T follicular helper cell (primary cell): ENCODE data around the gene BATF3.
A peak's percentile ranks its signal among the peaks of the same experiment; 100 is the strongest.

ENCODE experiments used
- DNase-seq: peaks from one replicate; pipeline ENCODE4 v3.0.0-alpha.2; 2020; ENCODE audit warnings: low read depth

Gene BATF3

DNA sequence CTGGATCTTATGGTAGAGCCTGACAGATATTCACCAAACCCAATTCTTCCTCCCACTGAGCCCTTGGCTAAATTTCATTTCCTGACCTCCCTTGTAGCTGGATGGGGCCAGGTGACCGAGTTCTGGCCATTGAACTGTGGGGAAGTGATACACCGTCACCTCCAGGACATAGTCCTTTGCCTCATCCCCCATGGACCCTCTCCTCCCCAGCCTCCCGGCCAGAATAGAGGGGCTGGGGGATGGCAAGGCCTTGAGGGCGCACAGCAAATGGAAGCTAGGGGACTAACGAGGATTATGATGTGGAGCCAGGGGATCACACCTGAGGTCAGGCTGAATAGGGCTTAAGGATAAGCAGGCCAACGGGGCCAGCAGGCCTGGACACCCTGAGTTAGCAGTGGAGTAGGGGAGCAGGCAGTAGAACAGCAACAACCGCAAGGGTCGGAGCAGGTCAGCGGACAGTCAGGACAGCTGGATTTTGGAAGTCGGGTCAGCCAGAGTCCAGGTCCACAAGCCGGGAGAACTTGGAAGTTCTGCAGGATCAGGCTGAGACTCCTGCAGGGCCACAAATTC is 15.0 kb downstream of the BATF3 start:
- no peak for DNase-seq

DNA sequence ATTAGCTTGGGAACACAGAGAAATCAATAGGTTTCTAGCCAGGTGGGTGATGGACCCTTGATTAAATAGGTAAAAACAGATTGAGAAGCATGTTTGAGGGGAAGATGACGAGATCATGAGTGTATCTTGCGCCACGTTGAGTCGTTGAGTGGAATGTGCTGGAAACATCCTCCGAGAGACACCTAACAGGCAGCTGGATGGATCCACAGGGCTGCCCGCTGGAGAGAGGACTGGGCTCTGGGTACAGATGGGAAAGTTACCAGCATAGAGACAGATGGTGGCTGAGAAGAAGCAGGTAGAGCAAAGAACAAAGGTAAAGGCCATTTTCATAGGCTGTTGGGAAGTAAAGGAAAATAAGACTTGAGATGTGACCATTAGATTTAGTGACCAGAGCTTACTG is 15.6 kb downstream of the BATF3 start:
- DNase-seq: no peak

DNA sequence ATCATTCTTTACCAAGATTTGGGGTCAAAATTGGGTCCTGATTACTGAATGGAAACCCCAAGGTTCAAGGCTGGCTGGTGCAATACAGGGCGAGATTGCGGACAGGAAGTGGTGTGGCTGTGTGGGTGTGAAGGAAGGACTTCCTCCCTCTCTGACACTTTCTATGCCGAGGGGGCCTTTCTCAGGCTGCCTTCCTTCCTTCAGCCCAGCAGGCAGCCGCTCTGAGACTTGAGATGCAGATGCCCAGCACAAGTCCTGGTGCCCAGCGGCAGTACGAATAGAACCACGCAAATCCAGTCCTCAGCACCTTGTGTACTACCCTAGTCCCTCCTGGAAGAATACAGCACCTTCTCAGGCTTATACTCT is 16.3 kb downstream of the BATF3 start:
- DNase-seq: no peak

DNA sequence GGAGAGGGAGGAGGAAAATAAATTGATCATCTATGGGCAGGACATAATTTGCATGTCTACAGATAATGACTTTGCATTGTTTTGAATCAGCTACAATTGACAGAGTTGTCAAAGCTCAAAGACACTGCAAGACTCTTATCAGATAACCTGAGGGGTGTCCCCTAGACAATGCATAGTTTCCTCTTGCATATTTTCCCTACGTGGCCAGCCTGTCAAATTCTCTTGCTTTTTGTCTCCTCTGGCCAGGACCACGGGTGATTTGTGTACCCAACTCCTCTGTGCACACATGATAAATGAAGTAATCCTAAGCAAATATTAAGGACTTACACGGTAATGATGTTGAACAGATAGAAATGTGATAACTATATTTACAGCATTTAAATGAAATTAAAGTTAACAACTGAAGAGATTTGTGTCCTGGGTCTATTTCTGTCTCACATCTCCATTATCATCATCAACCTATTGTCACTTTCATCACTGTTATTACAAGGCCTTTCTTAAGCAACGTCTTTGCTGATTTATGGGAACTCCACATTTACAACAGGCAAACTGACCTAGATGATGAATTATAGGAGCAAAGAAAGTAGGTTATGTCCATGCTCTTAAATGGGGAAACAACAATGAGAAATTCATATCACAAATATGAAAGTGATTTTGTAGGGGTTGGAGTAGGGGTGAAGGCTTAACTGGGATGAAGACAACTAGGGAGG is 18.8 kb downstream of the BATF3 start:
- no peak for DNase-seq

DNA sequence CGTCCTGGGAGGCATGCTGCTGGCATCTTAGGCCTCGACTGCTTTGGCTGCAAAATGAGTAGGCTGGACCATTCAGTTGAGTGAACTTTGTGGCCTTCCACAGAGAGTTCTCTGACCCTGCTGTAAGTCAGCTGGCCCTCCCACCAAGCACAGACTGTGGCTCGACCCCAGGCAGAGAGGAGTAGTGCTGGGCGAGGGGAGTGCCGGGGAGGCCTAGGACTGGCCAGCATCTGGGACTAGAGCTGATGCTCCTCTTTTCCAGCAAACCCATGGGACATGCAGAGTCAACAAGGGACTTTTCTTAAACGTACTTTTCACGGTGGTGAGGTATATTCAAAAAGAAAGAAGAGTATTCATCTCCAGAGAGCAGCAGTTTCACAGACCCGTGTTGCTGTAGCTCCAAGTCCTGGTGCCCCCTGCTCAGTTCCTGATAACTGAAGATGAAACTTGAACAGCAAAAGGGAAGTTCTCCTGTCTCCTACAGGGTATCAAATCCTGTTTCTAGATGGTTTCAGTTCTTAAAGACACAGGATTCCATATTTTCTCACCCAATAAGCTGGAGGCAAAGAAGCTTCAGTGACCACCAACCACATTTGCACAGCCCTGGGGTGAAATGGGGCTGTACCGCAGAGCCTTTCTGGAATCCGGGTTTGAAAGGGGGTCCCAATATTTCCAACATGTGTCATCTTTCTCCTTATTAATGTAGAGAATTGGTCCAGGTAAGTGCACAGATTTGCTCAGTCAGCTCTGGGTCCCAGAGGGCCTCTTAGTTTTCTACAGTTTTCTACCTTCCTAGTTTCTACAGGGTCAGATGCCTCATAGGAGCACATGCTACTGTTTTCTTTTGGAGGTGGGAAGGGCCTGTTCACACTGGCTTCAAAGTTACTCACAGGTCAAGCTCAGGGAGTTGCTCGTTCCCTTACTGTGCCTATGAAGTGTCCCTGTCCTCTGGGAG is 20.9 kb downstream of the BATF3 start:
- DNase-seq: no peak

DNA sequence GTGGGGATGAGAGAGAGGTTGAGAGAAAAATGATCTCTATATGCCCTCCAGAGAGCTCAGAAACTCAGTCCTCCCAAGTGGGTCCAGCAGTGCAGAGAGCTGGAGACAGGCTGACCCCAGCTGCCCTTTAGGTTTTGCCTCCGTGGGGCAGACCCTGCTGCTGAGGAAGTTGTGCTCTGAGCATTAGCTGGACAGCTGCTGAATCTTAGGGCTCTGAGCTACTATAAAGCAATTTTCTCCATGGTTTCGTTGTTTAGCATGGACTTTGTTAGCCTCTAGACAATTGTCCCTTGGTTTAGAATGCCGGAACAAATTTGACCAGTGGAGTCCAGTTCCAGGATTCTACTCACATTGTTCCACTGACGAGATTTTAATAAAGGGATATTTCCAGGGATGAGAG is 22.1 kb downstream of the BATF3 start:
- no peak for DNase-seq

DNA sequence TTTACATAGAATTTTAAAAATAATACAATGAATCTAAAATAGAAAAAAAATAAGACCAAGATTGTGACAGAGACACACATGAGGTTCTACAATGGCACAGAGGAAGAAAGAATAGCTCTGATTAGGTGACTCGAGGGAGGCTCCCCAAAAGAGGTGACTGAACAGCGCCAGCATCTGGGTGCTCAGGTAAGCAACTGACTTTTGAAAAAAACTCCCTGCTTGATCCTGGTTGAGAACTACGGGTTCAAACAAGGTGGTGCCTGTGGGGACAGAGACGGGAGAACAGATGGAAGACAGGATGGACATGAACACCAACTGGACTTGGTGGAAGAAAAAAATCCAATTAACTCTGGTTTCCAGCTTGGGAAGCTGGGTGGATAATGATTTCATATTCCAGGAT is 22.5 kb downstream of the BATF3 start:
- no peak for DNase-seq

DNA sequence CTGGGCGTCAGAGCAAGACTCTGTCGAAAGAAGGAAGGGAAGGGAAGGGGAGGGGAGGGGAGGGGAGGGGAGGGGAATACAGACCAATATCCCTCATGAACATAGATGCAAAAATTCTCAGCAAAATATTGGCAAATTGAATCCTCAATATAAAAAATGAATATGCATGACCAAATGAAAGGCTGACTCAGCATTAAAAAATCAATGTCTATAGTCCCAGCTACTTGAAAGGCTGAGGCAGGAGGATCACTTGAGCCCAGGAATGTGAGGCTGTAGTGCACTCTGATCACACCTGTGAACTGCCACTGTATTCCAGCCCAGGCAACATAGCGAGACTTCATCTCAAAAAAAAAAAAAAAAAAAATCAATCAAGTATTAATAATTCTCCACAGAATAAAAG is 24.0 kb downstream of the BATF3 start:
- no peak for DNase-seq

DNA sequence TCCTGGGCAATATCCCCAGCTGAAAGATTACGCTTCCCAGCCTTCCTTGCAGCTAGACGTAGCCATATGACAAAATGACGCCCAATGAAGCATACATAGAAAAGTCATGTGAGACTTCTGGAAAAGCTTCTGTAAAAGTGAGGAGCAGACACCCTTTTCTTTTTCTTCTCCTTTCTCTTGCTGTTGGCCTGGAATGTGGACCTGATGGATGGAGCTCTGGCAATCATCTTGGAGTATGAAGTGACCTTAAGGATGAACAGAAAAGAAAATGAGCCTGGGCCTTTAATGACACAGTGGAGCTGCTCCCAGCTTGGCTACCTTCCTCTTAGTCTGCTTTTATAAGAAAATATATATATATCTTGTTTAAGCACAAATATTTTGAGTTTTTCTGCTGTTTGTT is 24.8 kb downstream of the BATF3 start:
- DNase-seq: no peak

DNA sequence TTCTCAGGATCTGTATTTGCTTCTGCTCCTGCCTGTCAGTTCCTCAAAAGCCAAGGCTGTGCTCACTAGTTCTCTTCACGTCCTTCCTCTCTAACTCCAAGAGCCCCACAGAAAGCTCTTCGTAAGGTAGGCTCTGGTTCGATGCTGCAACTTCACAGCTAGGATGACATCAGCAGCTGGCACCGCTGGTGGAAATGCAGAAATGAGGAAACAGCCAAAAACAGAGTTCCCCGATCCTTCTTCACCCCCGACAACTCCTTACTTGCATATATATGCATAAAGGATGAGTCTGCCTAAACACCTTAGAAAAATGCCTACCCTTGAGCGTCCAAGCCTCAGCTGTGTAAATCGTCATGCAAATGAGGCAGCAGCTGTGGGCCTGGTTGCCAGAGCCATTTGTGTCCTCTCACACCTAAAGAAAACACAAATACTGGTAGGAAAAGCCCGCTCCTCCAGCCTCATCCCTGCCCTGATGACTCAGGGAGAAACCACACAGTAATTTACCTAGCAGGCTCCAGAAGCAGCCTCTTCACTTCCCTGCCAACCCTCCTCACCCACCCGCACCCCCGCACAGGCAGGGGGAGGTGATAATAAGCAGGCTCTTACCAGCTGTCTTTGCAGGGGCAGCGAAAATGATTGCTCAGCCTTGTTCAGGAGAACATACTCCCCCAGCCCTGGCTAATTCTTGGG is 28.2 kb downstream of the BATF3 start:
- no peak for DNase-seq

DNA sequence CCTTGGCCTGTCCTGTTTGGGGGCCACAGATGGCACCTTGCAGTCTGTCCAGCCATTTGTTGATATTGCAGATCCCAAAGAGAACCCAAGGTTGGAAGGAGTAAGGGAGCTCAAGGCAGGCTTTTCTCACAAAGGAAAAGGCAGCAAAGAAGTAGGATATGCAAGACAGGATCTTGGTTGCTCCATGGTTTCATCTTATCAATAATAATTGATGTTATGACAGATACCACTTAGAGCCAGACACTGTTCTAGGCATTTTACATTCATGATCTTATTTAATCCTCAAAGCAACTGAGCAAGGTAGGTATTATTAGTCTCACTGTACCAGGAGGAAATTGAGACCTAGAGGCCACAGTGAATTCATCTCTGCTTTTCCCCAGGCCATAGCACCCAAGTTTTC is 28.8 kb downstream of the BATF3 start:
- DNase-seq: no peak

DNA sequence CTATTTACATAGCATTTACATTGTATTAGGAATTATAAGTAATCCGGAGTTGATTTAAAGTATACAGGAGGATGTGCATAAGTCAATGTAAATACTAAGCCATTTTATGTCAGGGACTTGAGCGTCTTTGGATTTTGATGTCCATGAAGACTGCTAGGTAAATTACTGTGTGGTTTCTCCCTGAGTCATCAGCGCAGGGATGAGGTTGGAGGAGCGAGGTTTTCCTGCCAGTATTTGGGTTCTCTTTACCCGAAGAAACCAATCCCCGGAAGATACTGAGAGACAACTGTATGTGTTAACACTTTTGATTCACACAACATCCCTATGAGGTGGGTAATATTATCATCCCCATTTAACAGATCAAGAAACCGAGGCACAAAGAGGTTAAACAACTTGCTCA is 29.3 kb downstream of the BATF3 start:
- DNase-seq: no peak

DNA sequence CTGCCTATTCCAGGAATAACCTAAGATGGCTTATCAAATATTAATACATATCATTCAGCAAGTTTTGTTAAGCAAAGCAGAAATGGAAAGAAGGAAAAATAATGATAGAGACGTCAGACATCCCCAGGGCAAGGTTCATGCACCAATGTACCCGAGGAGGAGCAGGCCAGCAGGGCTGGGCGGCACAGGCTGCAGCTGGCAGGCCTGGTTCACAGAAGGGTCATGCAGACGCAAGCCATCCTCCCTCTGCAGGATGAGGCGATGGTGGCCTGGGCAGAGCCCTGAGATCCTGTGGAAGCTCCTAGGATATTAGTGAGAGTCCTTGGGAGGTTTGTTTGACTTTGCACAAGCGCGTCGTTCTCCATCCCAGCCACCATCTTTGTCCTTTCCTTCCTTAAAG is 30.0 kb downstream of the BATF3 start:
- DNase-seq: no peak

DNA sequence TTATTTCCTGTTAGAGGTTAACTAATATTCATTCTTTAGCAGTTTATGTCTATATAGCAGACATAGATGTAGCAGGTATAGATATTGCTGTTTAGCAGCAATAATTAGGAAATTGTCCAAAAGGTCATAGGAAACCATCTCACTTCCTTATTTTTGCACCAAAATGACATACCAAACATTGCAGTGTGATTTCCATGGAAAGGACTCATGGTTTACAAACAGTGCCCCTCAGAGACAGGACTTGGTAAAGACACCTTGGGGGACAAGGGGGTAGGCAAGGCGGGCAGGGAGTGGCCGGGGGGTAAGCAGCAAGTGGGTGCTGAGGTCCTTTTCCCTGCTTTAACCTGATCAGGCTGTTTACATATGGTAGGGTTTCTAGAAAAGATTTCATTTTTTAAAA is 30.5 kb downstream of the BATF3 start:
- no peak for DNase-seq

DNA sequence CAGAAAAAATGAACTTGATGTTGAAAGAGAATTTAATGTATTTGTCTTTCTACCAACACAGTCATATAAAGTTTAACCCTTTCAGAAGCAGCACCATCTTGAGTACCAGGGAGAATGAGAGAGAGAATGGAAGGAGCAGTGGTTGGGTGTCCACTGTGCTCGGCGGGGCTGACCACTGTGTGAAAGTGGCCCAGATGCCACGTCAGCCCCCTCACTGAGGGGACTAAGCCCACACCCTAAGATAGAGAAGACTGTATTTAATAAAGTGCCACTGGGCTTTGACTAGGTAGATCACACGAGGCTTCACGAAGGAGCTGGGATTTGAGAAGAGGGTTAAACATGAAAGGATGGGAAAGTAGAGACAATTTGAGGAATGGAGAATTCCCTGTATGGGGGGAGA is 31.2 kb downstream of the BATF3 start:
- no peak for DNase-seq

DNA sequence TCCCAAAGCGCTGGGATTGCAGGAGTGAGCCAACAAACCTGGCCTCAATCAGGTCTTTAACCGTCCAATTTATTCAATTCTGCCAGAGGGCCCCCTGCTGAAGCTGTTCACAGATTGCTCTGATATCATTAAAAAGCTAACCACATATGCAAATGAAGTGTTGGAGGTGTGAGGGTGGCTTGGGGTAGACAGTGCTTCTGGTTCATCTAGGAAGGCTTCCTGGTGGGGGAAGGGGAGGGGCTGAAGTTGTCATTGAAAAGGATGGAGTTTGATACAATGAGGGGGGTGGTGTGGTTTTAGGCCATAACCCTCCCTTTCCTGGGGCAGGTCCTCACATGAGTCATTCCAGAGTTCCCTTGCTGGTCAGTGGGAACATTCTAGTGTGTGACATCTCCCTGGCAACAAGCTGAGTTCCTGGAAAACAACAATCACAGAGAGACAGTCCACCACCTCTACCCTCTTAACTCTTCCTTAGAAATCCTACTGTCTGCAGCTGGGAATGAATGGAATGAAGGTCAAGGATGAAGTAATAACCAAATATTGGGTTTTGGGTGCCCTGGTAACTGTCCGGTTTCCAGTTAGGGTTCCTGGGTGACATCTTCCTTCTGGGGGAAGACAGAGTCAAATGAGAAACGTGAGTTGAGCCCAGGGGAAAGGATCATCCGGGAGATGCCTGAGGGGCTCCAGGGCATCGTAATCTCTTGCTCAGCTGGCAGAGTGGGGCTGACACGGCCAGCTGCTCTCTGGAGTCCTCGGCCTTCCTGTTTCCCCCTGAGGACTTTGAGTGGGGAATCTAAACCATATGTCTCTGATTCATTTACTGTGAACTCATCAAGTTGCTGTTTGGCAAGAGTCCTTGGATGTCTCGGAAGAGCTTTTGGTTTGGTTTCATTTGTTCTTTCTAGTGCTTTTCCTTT is 32.2 kb downstream of the BATF3 start:
- no peak for DNase-seq

DNA sequence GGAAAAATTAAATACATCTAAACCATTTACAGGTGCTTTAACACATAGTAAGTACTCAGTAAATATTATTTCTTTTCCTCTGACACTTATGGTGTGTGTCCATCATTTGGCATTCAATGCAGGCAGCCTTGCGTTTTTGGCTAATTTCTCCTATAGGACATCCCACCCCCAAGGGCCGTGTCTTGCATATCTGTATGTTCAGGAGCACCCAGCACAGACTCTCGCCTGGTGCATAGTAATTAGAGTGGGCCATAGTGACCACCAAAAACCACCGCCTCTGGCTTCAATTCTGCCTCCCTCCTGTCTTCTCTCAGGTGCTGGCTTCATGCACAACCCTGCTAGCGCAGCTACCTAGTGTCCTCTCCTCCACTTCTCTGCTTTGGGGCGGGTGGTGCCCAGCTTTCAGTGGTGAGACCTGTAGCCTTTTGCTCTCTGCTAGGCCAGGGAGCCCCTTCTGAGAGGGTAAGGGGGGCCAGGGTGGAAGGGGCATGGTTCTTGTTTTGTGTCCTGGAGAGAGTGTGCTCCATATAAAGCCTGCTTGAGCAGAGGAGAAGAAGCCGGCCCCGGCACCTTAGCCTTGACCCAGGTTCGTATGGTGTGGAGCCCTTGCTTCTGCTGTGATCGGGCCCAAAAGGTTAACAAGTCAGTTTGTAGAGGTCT is 33.4 kb downstream of the BATF3 start:
- DNase-seq: no peak

DNA sequence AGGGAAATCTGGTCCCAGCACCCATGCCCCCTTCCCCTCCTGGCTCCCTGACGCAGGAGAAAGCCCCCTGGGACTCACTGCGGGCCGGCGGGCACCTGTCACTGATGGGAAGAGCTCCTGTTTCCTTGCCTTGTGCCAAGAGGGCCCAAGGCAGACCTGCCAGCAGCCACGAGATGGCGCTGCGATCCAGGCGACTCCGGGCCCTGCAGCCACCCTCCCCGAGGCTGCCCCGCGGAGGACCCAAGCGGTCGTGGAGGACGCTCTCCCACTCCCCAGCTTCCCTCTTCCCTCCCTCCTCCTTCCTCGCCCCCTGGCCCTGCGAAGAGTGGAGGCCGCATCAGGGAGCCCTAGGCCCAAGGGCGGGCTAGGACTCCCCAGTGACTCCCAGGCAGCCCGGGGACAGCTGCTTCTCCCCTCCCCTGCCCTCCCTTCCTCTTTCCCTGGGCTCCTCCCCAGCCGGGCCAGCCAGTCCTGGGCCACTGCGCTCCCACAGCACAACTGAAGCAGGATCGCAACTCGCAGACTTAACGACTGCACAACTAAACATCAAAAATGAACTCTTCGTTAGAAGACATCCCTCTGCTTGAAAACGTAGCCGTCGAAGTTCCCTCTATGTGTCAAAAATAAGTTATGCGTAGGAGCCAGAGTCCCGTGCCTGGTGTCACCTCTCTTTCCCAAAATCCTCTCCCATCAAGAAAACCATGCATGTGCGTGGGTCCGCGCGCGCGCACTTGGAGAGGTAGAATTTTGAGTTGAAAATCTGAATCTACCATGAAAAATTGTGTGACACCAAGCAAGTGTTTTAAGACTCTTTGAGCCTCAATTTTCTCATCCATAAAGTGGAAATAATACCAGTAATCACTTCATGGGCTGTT is 34.2 kb downstream of the BATF3 start:
- DNase-seq: peak; percentile 58

DNA sequence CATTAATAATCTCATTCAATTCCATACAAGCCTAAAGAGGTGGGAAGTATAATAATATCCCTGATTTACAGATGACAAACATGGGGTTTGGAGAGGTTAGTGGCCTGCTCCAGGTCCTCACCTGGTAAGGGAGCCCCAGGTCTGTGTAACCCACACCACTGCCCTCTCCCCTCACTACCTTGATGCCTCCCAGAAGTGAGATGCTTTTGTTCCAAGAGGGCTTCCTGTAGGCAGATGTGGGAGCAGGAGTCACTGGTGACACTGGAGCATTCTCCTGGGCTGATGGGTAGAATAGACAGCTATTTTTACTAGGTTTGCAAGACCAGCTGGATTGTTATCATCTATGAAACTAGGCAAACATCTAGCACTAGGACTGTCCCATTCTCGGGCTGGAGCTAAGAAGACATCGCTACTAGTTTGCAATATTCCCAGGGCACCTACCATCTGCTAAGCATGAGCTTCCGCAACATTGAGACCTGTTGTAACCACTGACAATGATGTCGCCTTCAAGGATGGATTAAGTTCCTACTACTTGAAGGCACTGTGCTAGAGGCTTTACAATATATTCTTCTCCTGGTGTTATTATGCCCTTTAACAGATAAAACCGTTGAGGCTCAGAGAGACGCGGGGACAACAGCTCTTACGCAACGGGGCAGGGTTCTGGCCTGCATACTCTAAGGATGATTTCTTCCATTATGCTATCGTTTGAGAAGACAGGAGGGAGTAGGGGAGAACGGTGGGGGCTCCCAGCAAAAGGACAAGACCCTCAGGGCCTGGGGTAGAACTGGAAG is 35.0 kb downstream of the BATF3 start:
- DNase-seq: no peak
